Measurements from ENCODE around the gene BDH1.

- TF ChIP-seq CTCF (conservative IDR thresholded peaks at IDR 0.05; ENCODE audit: low read length), result no peak
- TF ChIP-seq EZH2phosphoT487 (IDR thresholded peaks at IDR 0.05; ENCODE audit: borderline replicate concordance), result no peak
Measured at GRCh38 chr3:197463279-197463678, 92.5 kb downstream of the BDH1 start.
